Measurements from ENCODE around the gene ENTPD2. TPM values are rescaled to one million over a fixed set of nuclear protein-coding genes. Genes with fewer than 3 reads are reported as not detected.

Gene ENTPD2
- not detected for total RNA-seq
- total RNA-seq (2013), result not detected

DNA sequence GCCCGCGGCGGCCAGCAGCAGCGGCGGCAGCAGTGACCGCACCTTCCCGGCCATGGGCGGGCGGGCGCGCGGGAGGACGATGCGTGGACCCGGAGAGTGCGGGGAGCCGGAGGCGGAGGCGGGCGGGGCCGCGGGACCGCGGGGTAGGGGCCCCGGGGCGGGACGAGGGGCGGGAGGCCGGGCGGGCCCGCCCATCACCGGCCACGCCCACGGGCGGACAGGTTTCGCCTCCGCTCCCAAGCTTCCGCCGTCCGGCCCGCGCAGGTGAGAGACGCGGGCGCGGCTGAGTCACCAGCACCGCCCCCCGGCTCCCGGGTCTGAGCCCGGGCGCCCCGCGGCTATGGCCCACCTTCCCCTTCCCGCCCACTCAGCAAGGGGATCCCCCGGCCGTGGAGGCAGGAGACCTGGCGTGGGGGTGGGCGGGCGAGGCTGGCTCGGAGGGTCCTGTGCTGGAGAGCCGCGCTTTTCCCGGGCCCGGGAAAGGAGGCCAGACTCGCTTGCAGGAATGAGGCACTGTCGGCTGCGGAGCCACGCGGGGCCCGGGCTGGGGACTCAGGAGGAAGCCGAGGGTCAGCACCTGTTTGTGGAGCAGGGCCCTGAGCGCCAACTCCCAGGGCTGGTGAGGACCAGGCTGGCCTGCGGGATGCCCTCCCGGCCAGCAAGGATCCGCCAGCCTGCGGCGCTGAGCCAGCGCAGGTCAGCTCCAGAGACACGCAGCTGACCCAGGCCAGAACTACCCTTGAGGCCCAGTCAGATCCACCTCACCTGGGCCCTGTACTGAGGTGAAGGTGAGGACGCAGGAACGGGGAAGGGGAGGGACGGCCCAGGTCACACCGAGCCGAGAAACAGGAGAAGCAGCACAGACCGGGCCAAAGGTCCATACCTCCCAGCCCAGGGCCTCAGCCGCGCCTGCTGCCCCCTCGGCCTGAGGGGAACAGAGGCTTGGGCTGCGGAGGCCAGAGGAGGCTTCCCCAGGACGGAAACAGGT, at the start of gene ENTPD2:
TSS of gene ENTPD2 (minus strand) at position 118 of the 988 bp plus-strand sequence. CDS start at position 54, 64 bp downstream.
- DNase-seq, result peak in 1 of 2 donors; percentile 62
- Histone ChIP-seq H3K9me3 (ENCODE audit: control insufficient read depth, insufficient read depth, low read length) (no peaks in the 10 kb centered on the region), H3K27ac (ENCODE audit: low read length) (no peak within 1 kb of the TSS), H3K4me1 (ENCODE audit: control insufficient read depth, insufficient read depth, low read length) (peaks cover 16% of the 10 kb centered on the region), H3K36me3 (ENCODE audit: control insufficient read depth, insufficient read depth, low read length) (no peaks in the 10 kb centered on the region), H3K27me3 (ENCODE audit: control insufficient read depth, insufficient read depth, low read length) (peaks cover 34% of the 10 kb centered on the region), H3K4me3 (ENCODE audit: low read length) (no peak within 1 kb of the TSS)
- TF ChIP-seq, protein P1, sequence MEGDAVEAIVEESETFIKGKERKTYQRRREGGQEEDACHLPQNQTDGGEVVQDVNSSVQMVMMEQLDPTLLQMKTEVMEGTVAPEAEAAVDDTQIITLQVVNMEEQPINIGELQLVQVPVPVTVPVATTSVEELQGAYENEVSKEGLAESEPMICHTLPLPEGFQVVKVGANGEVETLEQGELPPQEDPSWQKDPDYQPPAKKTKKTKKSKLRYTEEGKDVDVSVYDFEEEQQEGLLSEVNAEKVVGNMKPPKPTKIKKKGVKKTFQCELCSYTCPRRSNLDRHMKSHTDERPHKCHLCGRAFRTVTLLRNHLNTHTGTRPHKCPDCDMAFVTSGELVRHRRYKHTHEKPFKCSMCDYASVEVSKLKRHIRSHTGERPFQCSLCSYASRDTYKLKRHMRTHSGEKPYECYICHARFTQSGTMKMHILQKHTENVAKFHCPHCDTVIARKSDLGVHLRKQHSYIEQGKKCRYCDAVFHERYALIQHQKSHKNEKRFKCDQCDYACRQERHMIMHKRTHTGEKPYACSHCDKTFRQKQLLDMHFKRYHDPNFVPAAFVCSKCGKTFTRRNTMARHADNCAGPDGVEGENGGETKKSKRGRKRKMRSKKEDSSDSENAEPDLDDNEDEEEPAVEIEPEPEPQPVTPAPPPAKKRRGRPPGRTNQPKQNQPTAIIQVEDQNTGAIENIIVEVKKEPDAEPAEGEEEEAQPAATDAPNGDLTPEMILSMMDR (IDR thresholded peaks at IDR 0.05), result no peak
- Mint-ChIP-seq H3K4me1 (no peaks in the 10 kb centered on the region), H3K9me3 (no peaks in the 10 kb centered on the region), H3K27me3 (ENCODE audit: low read depth in 2 of 2) (peaks cover 7 to 22% of the 10 kb centered on the region in 2 donors), H3K4me3 (peak within 1 kb of the TSS; percentile 21), H3K36me3 (no peaks in the 10 kb centered on the region), H3K27ac (no peak within 1 kb of the TSS)
- intact Hi-C loops (cut with micrococcal nuclease), result no loop called here
- ATAC-seq, result peak; percentile 31 to 64 (median 60)
- WGBS (ENCODE audit: insufficient coverage), result 20% methylated on average over 90 of the region's 90 CpGs

DNA sequence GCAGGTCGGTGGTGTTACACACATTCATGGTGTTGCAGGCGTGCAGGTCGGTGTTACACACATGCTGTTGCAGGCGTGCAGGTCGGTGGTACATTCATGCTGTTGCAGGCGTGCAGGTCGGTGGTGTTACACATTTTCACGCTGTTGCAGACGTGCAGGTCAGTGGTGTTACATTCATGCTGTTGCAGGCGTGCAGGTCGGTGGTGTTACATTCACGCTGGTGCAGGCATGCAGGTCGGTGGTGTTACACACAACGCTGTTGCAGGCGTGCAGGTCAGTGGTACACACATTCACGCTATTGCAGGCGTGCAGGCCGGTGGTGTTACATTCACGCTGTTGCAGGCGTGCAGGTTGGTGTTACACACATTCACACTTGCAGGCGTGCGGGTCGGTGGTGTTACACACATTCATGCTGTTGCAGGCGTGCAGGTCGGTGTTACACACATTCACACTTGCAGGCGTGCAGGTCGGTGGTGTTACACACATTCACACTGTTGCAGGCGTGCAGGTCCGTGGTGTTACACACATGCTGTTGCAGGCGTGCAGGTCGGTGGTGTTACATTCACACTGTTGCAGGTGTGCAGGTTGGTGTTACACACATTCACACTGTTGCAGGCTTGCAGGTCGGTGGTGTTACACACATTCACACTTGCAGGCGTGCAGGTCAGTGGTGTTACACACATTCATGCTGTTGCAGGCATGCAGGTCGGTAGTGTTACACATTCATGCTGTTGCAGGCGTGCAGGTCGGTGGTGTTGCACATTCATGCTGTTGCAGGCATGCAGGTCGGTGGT, 49.5 kb upstream of the ENTPD2 start:
- no peaks in the 10 kb centered on the region for H3K27me3 ChIP-seq (ENCODE audit: control insufficient read depth, insufficient read depth, low read length)
- Mint-ChIP-seq H3K36me3 (no peaks in the 10 kb centered on the region), H3K27me3 (ENCODE audit: low read depth in 2 of 2) (no peaks in the 10 kb centered on the region), H3K9me3 (no peaks in the 10 kb centered on the region), H3K4me1 (no peaks in the 10 kb centered on the region), H3K4me3 (no peak overlapping the region), H3K27ac (no peak overlapping the region)
- H3K36me3 ChIP-seq (ENCODE audit: control insufficient read depth, insufficient read depth, low read length), result peaks cover 78% of the 10 kb centered on the region
- DNase-seq (no peak), ATAC-seq (no peak)
- intact Hi-C loops (cut with micrococcal nuclease), result no loop called here
- TF ChIP-seq, protein P1 (IDR thresholded peaks at IDR 0.05), result no peak
- H3K9me3 ChIP-seq (ENCODE audit: control insufficient read depth, insufficient read depth, low read length), result no peaks in the 10 kb centered on the region
- H3K4me3 ChIP-seq (ENCODE audit: low read length), result no peak overlapping the region
- H3K27ac ChIP-seq (ENCODE audit: low read length), result no peak overlapping the region
- H3K4me1 ChIP-seq (ENCODE audit: control insufficient read depth, insufficient read depth, low read length), result no peaks in the 10 kb centered on the region
- WGBS (ENCODE audit: insufficient coverage), result 94% methylated on average over 37 of the region's 37 CpGs

DNA sequence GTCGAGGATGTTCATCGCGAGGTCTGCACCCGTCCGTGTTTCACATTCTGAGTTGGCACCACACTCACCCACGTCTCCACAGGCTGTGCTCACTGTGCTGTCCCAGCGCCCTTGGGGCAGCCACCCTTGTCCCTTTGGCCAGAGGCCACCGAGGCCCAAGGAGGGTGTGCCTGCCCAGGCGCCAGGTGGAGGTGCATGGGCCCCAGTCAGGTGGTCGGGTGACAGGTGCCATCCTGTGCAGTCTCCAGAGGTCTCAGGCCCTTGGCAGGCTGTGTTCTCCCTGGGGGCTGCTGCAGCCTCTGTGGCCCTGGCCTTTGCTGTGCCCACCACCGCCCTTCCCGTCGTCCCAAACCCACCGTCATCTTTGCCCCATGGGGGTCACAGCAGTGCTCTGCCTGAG, 45.4 kb upstream of the ENTPD2 start:
- H3K27ac Mint-ChIP-seq, result no peak overlapping the region
- H3K4me1 ChIP-seq (ENCODE audit: control insufficient read depth, insufficient read depth, low read length), result peaks cover 24% of the 10 kb centered on the region
- H3K36me3 Mint-ChIP-seq, result no peaks in the 10 kb centered on the region
- TF ChIP-seq, protein P1 (IDR thresholded peaks at IDR 0.05), result no peak
- DNase-seq (no peak), ATAC-seq (no peak)
- WGBS (ENCODE audit: insufficient coverage), result 96% methylated on average over 14 of the region's 14 CpGs
- peaks cover 65% of the 10 kb centered on the region for H3K36me3 ChIP-seq (ENCODE audit: control insufficient read depth, insufficient read depth, low read length)
- H3K27me3 ChIP-seq (ENCODE audit: control insufficient read depth, insufficient read depth, low read length), result no peaks in the 10 kb centered on the region
- H3K27ac ChIP-seq (ENCODE audit: low read length), result no peak overlapping the region
- H3K4me3 Mint-ChIP-seq, result no peak overlapping the region
- H3K4me3 ChIP-seq (ENCODE audit: low read length), result no peak overlapping the region
- intact Hi-C loops (cut with micrococcal nuclease), result no loop called here
- H3K9me3 ChIP-seq (ENCODE audit: control insufficient read depth, insufficient read depth, low read length), result no peaks in the 10 kb centered on the region
- no peaks in the 10 kb centered on the region for H3K9me3 Mint-ChIP-seq
- peaks cover 9 to 14% of the 10 kb centered on the region in 2 donors for H3K4me1 Mint-ChIP-seq
- no peaks in the 10 kb centered on the region for H3K27me3 Mint-ChIP-seq (ENCODE audit: low read depth in 2 of 2)
